OCI-LY3 (cell line): Measurements from ENCODE around the gene WWC1.

ENCODE experiments used
- H2AFZ ChIP-seq: fragments of 200-600, 300-600 bp; shearing (Covaris generic); 2 replicates; pipeline ENCODE4 v1.6.0; 2014; ENCODE audit warnings: antibody characterized with exemption, low read depth, low read length
- H3K27ac ChIP-seq: fragments of 200-600, 300-600 bp; sonication (generic); 2 replicates; pipeline ENCODE4 v1.5.1; 2014; ENCODE audit warnings: mild to moderate bottlenecking, low read length, moderate library complexity, mixed read lengths
- H3K27me3 ChIP-seq: fragments of 200-600, 300-600 bp; sonication (generic); 2 replicates; pipeline ENCODE4 v1.6.1; 2014; ENCODE audit warnings: low read depth, low read length, mixed read lengths
- H3K36me3 ChIP-seq: fragments of 200-600, 300-600 bp; sonication (generic); replicated peaks from 2 replicates; pipeline ENCODE3; 2014; ENCODE audit warnings: low read depth, low read length, mixed read lengths
- H3K4me1 ChIP-seq: fragments of 300-600, 200-600 bp; sonication (generic); 2 replicates; pipeline ENCODE4 v1.6.1; 2014; ENCODE audit warnings: low read length, mixed read lengths
- H3K4me2 ChIP-seq: fragments of 200-600, 300-600 bp; sonication (generic); 2 replicates; pipeline ENCODE4 v1.6.1; 2014; ENCODE audit warnings: low read length, mixed read lengths
- H3K4me3 ChIP-seq: fragments of 300-600, 200-600 bp; sonication (generic); 2 replicates; pipeline ENCODE4 v1.5.1; 2014; ENCODE audit warnings: antibody characterized with exemption, mild to moderate bottlenecking, low read length, moderate library complexity
- H3K79me2 ChIP-seq: fragments of 300-600, 200-600 bp; shearing (Covaris generic); 2 replicates; pipeline ENCODE4 v1.6.1; 2014; ENCODE audit warnings: mild to moderate bottlenecking, low read length, mixed read lengths
- H3K9ac ChIP-seq: fragments of 300-600, 200-600 bp; shearing (Covaris generic); 2 replicates; pipeline ENCODE4 v1.6.0; 2014; ENCODE audit warnings: mild to moderate bottlenecking, low read length, moderate library complexity
- H3K9me3 ChIP-seq: fragments of 200-600, 300-600 bp; shearing (Covaris generic); 2 replicates; pipeline ENCODE4 v1.6.1; 2014; ENCODE audit warnings: low read length, mixed read lengths; ENCODE audit not compliant: insufficient read depth
- H4K20me1 ChIP-seq: fragments of 200-600, 300-600 bp; sonication (generic); 2 replicates; pipeline ENCODE4 v1.6.1; 2016; ENCODE audit warnings: low read length, mixed read lengths; ENCODE audit not compliant: insufficient read depth
- EZH2phosphoT487 ChIP-seq: fragments of 200-600 bp; shearing (Covaris generic); IDR thresholded peaks from 2 replicates; pipeline ENCODE4 v1.6.1; 2018; ENCODE audit warnings: antibody characterized with exemption, mixed run types, low read depth
- TF ChIP-seq, protein P1 (sequence below): fragments of 200-600, 300-600 bp; sonication (generic); IDR thresholded peaks from 2 replicates; pipeline ENCODE4 v1.5.1; 2014; ENCODE audit warnings: antibody characterized with exemption, low read length, low read depth

Gene WWC1

DNA sequence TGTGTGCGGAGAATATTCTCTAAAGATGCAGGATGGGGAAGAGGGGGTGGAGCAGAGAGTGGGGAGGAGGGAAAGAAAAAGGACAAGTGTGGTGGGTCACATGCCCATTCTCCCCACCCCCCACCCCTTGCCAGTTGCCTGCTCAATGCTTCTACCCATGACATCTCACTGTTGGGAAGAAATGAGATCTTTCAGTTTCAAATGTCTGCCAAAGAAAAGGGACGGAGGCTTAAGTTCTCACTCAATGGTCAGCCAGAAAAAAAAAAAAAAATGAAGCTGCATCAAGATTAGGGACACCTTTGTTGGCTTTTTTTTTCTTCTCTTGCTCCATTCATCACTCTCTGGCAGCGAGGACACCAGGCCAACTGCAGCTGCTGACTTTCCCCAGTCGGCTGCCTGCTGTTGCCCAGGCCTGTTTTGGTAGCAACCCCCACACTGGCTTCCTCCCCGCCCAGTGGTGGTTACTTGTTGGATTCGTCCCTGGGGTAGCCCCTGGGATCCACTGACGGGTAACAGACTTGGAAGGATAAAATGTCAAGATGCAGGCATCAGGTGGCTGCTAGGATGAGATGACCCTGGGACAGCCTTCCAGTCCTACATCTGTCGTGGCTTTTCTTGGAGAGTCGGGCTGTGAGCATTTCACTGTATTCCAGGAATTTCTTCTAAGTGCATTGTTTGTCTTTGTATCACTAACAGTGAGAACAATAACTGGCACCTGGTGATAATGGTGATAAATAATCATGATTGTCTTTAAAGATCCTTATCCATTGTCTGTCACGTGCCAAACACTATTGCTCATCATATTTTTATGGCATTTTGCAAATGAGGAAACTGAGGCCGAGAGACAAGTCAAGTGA, 9.1 kb downstream of the WWC1 start:
- Histone ChIP-seq H3K4me1 (no peaks in the 10 kb centered on the region), H3K27me3 (no peaks in the 10 kb centered on the region), H3K9ac (no peak overlapping the region), H2AFZ (no peak overlapping the region), H4K20me1 (peaks cover 9% of the 10 kb centered on the region; the same call in 1 of the 2 replicates), H3K4me3 (no peak overlapping the region), H3K79me2 (no peaks in the 10 kb centered on the region), H3K4me2 (no peak overlapping the region), H3K9me3 (no peaks in the 10 kb centered on the region), H3K36me3 (no peaks in the 10 kb centered on the region), H3K27ac (no peak overlapping the region)
- TF ChIP-seq, protein P1, sequence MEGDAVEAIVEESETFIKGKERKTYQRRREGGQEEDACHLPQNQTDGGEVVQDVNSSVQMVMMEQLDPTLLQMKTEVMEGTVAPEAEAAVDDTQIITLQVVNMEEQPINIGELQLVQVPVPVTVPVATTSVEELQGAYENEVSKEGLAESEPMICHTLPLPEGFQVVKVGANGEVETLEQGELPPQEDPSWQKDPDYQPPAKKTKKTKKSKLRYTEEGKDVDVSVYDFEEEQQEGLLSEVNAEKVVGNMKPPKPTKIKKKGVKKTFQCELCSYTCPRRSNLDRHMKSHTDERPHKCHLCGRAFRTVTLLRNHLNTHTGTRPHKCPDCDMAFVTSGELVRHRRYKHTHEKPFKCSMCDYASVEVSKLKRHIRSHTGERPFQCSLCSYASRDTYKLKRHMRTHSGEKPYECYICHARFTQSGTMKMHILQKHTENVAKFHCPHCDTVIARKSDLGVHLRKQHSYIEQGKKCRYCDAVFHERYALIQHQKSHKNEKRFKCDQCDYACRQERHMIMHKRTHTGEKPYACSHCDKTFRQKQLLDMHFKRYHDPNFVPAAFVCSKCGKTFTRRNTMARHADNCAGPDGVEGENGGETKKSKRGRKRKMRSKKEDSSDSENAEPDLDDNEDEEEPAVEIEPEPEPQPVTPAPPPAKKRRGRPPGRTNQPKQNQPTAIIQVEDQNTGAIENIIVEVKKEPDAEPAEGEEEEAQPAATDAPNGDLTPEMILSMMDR: no peak
- no peak for TF ChIP-seq EZH2phosphoT487

DNA sequence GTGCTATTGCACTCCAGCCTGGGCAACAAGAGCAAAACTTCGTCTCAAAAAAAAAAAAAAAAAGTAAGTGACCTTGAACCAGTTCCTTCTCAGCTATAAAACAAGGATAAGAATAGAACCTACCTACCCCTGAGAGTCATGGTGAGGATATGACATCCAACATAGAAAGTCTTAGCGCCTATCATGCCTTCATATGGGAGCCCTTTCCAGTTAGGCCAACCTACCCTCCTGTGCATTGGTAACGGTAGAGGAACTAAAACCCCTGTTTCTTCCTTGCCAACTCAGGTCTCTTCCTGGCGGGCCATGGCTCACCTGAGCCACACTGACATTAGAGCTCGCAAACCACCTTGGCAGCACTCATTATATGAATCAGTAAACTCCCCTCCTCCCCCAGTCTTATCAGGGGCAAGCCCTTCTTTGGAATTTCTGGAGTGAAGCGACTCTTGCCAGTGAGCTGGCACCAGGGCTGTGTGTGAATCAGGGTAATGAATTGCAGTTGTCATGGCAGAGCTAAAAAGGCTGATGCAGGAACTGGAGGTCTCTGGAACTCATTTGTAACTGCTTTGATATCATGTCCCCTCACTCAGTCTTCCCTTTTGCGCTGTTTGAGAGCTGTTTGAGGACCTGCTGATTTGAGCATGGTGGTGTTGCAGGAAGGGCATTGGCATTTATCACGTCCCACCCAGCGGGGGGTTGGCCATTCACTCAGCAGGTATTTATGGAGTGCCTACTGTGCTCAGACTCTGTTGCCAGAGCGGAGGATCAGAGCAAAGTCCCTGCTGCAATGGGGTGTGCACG, 10.3 kb downstream of the WWC1 start:
- no peaks in the 10 kb centered on the region for H3K79me2 ChIP-seq
- no peaks in the 10 kb centered on the region for H3K9me3 ChIP-seq
- no peak overlapping the region for H3K4me3 ChIP-seq
- no peaks in the 10 kb centered on the region for H3K36me3 ChIP-seq
- no peaks in the 10 kb centered on the region for H3K4me1 ChIP-seq
- peaks cover 9% of the 10 kb centered on the region; the same call in 1 of the 2 replicates for H4K20me1 ChIP-seq
- no peak overlapping the region for H2AFZ ChIP-seq
- H3K4me2 ChIP-seq: no peak overlapping the region
- no peak for TF ChIP-seq EZH2phosphoT487
- TF ChIP-seq, protein P1: no peak
- no peak overlapping the region for H3K27ac ChIP-seq
- H3K9ac ChIP-seq: no peak overlapping the region
- H3K27me3 ChIP-seq: no peaks in the 10 kb centered on the region

DNA sequence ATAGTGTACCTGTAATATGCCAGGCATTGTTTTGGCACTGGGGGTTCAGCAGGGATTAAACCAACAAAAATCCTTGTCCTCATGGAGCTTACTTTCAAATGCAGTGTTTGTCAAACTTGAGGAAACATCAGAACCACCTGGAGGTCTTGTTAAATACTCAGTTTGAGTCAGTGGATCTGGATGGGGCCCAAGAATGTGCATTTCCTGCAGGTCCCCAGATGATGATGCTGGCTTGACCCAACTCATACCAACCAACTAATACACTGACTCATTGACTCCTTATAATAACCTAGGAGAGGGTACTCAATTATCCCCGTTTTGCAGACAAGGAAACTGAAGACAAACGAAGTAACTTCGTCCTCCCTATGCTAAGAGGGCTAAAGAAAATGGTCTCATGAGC, 11.3 kb downstream of the WWC1 start:
- Histone ChIP-seq H3K27ac (no peak overlapping the region), H3K4me2 (no peak overlapping the region), H3K27me3 (no peaks in the 10 kb centered on the region), H2AFZ (no peak overlapping the region), H3K9me3 (no peaks in the 10 kb centered on the region), H3K36me3 (no peaks in the 10 kb centered on the region), H3K79me2 (no peaks in the 10 kb centered on the region), H4K20me1 (peaks cover 7% of the 10 kb centered on the region; the same call in 1 of the 2 replicates), H3K9ac (no peak overlapping the region), H3K4me1 (no peaks in the 10 kb centered on the region), H3K4me3 (no peak overlapping the region)
- no peak for TF ChIP-seq EZH2phosphoT487
- TF ChIP-seq, protein P1: no peak

DNA sequence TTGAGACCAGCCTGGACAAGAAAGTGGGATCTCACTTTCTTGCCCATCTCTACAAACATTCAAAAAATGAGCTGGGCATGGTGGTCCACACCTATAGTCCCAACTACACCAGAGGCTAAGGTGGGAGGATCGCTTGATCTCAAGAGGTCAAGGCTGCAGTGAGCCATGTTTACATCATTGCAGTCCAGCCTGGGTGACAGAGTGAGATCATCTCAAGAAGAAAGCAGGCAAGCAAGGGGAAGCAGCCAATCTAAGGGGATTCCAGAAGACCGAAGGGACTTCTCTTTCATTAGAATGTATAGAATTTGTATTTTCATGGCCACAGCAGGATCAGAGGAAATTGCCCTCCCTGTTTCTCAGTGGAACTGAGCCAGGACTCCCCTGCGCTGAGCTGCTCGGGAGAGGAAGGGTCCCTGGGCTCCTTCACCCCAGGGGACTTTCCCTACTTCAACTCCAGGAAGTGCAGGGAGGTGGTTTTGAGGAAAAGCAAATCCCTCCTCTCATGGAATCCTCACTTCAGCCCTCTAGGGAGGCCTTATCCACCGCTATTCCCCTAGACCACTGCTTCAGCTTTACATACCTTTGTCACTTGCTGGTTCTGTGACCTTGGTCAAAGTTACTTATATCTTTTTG, 12.1 kb downstream of the WWC1 start:
- peaks cover 7% of the 10 kb centered on the region for H4K20me1 ChIP-seq
- H3K79me2 ChIP-seq: no peaks in the 10 kb centered on the region
- no peak overlapping the region for H3K4me3 ChIP-seq
- no peak overlapping the region for H3K4me2 ChIP-seq
- H3K4me1 ChIP-seq: no peaks in the 10 kb centered on the region
- H3K36me3 ChIP-seq: no peaks in the 10 kb centered on the region
- no peak overlapping the region for H2AFZ ChIP-seq
- TF ChIP-seq, protein P1: no peak
- no peak for TF ChIP-seq EZH2phosphoT487
- H3K27ac ChIP-seq: no peak overlapping the region
- no peaks in the 10 kb centered on the region for H3K27me3 ChIP-seq
- no peak overlapping the region for H3K9ac ChIP-seq
- no peaks in the 10 kb centered on the region for H3K9me3 ChIP-seq
